Gastrocnemius medialis (tissue), 4 donors: ENCODE measurements around the gene LDLRAD4. TPM values are rescaled to one million over a fixed set of nuclear protein-coding genes. Genes with fewer than 3 reads are reported as not detected.

Experiments
- ATAC-seq, 2 donors: fragments of 150-250 bp; one replicate each; pipeline ENCODE4 v1.9.1; 2016
- DNase-seq, 2 donors: peaks; one replicate each; pipeline ENCODE4 v3.0.0-alpha.2; 2019
- H3K27ac ChIP-seq, 4 donors: fragments of 200-600 bp; sonication (generic); 1 replicate in 1 of 4; 2 replicates in 3 of 4; pipeline ENCODE4 v1.5.1; 2016 to 2018; ENCODE audit warnings: mild to moderate bottlenecking in 2 of 4, moderate library complexity in 1 of 4
- H3K27me3 ChIP-seq, 3 donors: fragments of 200-600 bp; sonication (generic) in 2 of 3; 1 replicate in 1 of 3; 2 replicates in 2 of 3; pipeline versions ENCODE4 v1.5.1 to v1.6.0; 2016 to 2019; ENCODE audit warnings: mild to moderate bottlenecking in 1 of 3, moderate library complexity in 1 of 3
- H3K36me3 ChIP-seq, 2 donors: fragments of 200-600 bp; sonication (generic) in 1 of 2; one replicate each; pipeline ENCODE4 v1.5.1; 2017 to 2018
- H3K4me1 ChIP-seq, 2 donors: fragments of 200-600 bp; sonication (generic) in 1 of 2; one replicate each; pipeline ENCODE4 v1.5.1; 2016 to 2017; ENCODE audit warnings: mild to moderate bottlenecking in 2 of 2
- H3K4me3 ChIP-seq, 4 donors: fragments of 200-600 bp; sonication (generic) in 3 of 4; 1 replicate in 1 of 4; 2 replicates in 3 of 4; pipeline ENCODE4 v1.5.1; 2016 to 2019; ENCODE audit warnings: mild to moderate bottlenecking in 2 of 4
- H3K9me3 ChIP-seq, 3 donors: fragments of 200-600 bp; sonication (generic) in 2 of 3; 1 replicate in 1 of 3; 2 replicates in 2 of 3; pipeline ENCODE4 v1.5.1; 2016 to 2019
- CTCF ChIP-seq, 5 experiments: fragments of 450-650 bp in 3 of 5; fragments of 200-600 bp in 2 of 5; sonication (generic) in 2 of 5; IDR thresholded peaks in 4 of 5; conservative IDR thresholded peaks in 1 of 5; 1 replicate in 4 of 5; 2 replicates in 1 of 5; pipeline ENCODE4 v1.5.1; 2016 to 2019; ENCODE audit warnings: antibody characterized with exemption in 5 of 5, mild to moderate bottlenecking in 3 of 5, moderate library complexity in 3 of 5
- POLR2A ChIP-seq, 2 donors: fragments of 450-650 bp; IDR thresholded peaks; one replicate each; pipeline ENCODE4 v1.6.1; 2017; ENCODE audit warnings: antibody characterized with exemption in 2 of 2, mild to moderate bottlenecking in 2 of 2, moderate library complexity in 2 of 2
- in situ Hi-C, 4 donors: fragments of 200-750 bp; cut with MboI; loops; one replicate each; pipeline versions ENCODE4 v1.15.0 to v1.8.0; 2017; ENCODE audit warnings: low sequenced_read_pairs in 4 of 4
- intact Hi-C: fragments of 100-400 bp; cut with DNase I; formaldehyde crosslinking; loops from one replicate; pipeline ENCODE4 v1.15.1; 2023; ENCODE audit warnings: low total_unique reads
- total RNA-seq, 4 donors: library from RNA; depleted of rRNA; stranded (reverse); fragments of >200 nt; gene quantifications; one replicate each; pipeline versions ENCODE4 v1.1.0 to v1.2.3, GENCODE V29; 2016

Gene LDLRAD4
- total RNA-seq, 4 donors from 2014 or later = 3.9 to 11.1 (median 6.5) TPM

DNA sequence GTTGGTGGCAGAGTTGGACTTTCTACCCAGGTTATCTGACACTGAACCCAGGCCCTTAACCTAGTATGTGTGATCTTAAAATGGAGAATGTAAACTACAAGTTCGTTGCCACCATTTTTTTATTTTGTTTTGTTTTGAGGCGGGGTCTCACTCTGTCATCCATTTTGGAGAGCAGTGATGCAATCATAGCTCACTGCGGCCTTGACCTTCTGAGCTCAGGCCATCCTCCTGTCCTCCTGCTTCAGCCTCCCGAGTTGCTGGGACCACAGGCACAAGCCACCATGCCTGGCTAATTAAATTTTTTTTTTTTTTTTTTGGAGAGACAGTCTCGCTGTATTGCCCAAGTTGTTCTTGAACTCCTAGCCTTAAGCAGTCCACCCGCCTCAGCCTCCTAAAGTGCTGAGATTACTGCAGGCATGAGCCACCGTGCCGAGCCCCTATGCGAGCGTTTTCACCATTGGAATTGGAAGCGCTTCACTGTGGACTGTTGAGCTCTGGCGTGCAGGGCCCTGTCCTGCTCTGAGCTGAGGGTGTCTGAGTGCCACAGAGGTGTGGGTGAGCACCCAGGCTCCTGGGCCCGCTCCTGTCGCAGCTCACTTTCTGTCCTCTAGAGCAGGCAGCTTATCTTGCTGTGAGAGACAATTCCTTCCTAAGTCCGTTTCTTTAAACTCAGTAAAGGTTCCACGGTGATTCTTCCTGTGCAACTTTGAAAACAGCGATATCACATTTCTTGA, 186.9 kb downstream of the LDLRAD4 start:
- Histone ChIP-seq H3K36me3 (no peaks in the 10 kb centered on the region), H3K4me1 (peaks cover 0 to 2% of the 10 kb centered on the region in 2 donors), H3K27me3 (no peaks in the 10 kb centered on the region), H3K9me3 (no peaks in the 10 kb centered on the region), H3K4me3 (no peak overlapping the region), H3K27ac (no peak overlapping the region)
- no peak for ATAC-seq
- in situ Hi-C loops = no loop called here
- DNase-seq = no peak
- intact Hi-C loops = no loop called here
- TF ChIP-seq POLR2A (IDR thresholded peaks at IDR 0.05) (no peak), CTCF (IDR thresholded peaks at IDR 0.05 in 4 of 5, conservative IDR thresholded peaks at IDR 0.05 in 1 of 5) (no peak)

DNA sequence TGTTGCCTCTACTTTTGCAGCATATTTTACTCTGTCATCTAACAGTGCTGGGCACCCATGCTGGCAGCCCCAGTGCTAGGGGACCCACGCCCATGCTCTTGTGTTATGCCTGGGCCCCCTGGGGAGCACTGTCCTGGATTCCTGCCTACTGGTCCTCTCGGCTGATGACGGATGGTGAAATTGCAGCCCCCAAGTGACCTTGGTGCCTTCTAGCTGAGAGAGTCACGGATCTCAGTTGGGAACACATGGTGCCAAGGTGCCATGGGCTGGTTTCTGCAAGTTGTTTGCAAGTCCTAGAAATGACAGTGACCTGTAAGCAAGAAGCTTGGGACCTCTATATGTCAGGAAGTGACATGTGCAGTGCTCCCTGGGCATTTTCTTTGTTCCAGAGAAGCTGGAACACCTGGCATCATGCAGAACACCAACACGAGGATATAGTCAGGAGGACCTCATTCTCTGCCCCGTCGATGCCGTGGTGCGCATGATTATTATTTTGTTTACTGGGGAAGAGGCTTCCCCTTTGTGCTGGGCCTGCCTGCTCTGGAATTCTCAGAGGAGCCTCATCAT, 187.6 kb downstream of the LDLRAD4 start:
- peaks cover 0 to 2% of the 10 kb centered on the region in 2 donors for H3K4me1 ChIP-seq
- DNase-seq = no peak
- no peaks in the 10 kb centered on the region for H3K27me3 ChIP-seq
- no peak overlapping the region for H3K4me3 ChIP-seq
- H3K36me3 ChIP-seq = no peaks in the 10 kb centered on the region
- no peaks in the 10 kb centered on the region for H3K9me3 ChIP-seq
- H3K27ac ChIP-seq = no peak overlapping the region
- ATAC-seq = no peak
- in situ Hi-C loops (no loop called here), intact Hi-C loops (no loop called here)
- TF ChIP-seq POLR2A (IDR thresholded peaks at IDR 0.05) = no peak

DNA sequence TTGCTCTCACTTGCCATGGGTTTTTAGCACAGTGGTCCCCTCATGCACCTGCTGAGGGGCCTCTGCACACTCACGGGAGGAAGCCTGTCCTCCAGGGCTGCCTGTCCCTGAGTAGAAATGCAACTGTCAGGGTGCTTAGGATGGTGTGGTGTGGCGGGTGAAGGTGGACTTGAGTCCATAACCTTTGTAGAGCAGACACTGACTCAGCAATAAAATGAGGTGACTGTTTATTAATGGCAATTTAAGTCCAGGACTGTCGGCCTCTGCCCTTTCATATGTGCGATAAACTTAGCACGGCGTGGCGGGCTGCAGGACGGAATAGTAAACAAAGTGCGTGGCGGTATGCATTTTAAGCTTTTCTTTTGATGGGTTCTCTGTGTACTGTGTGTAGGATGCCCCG, 188.2 kb downstream of the LDLRAD4 start:
- no peaks in the 10 kb centered on the region for H3K9me3 ChIP-seq
- no peaks in the 10 kb centered on the region for H3K36me3 ChIP-seq
- no peak overlapping the region for H3K27ac ChIP-seq
- no peaks in the 10 kb centered on the region for H3K27me3 ChIP-seq
- H3K4me1 ChIP-seq = peaks cover 0 to 2% of the 10 kb centered on the region in 2 donors
- TF ChIP-seq CTCF (IDR thresholded peaks at IDR 0.05 in 4 of 5, conservative IDR thresholded peaks at IDR 0.05 in 1 of 5) (no peak), POLR2A (IDR thresholded peaks at IDR 0.05) (no peak)
- in situ Hi-C loops = no loop called here
- intact Hi-C loops = no loop called here
- ATAC-seq (no peak), DNase-seq (no peak)
- H3K4me3 ChIP-seq = no peak overlapping the region

- in situ Hi-C loops = no loop called here
- Histone ChIP-seq H3K27ac (no peak overlapping the region), H3K4me3 (no peak overlapping the region), H3K27me3 (no peaks in the 10 kb centered on the region), H3K4me1 (peaks cover 1 to 2% of the 10 kb centered on the region in 2 donors), H3K9me3 (no peaks in the 10 kb centered on the region), H3K36me3 (no peaks in the 10 kb centered on the region)
- DNase-seq (no peak), ATAC-seq (no peak)
- intact Hi-C loops = no loop called here
- TF ChIP-seq CTCF (IDR thresholded peaks at IDR 0.05 in 4 of 5, conservative IDR thresholded peaks at IDR 0.05 in 1 of 5) = no peak
- TF ChIP-seq POLR2A (IDR thresholded peaks at IDR 0.05) = no peak
Measured at GRCh38 chr18:13407484-13407883, 188.9 kb downstream of the LDLRAD4 start.

GRCh38 chr18:13409026-13409425, 190.5 kb downstream of the LDLRAD4 start:
- no peak overlapping the region for H3K27ac ChIP-seq
- H3K4me3 ChIP-seq = no peak overlapping the region
- no peaks in the 10 kb centered on the region for H3K36me3 ChIP-seq
- TF ChIP-seq POLR2A (IDR thresholded peaks at IDR 0.05) = no peak
- TF ChIP-seq CTCF (IDR thresholded peaks at IDR 0.05 in 4 of 5, conservative IDR thresholded peaks at IDR 0.05 in 1 of 5) = no peak
- ATAC-seq (no peak), DNase-seq (no peak)
- intact Hi-C loops (no loop called here), in situ Hi-C loops (no loop called here)
- peaks cover 2 to 12% of the 10 kb centered on the region in 2 donors for H3K4me1 ChIP-seq
- H3K9me3 ChIP-seq = no peaks in the 10 kb centered on the region
- H3K27me3 ChIP-seq = no peaks in the 10 kb centered on the region
